Measurements from ENCODE around the gene VEGFB. TPM values are rescaled to one million over a fixed set of nuclear protein-coding genes. Genes with fewer than 3 reads are reported as not detected.

The VEGFB gene
- total RNA-seq, 1 donor from 2014 or later, result 45.2 TPM

- no peak for ATAC-seq
Measured at GRCh38 chr11:64211181-64211872, 23.1 kb upstream of the VEGFB start.

GRCh38 chr11:64216879-64217278, 17.5 kb upstream of the VEGFB start:
- ATAC-seq, result no peak

DNA sequence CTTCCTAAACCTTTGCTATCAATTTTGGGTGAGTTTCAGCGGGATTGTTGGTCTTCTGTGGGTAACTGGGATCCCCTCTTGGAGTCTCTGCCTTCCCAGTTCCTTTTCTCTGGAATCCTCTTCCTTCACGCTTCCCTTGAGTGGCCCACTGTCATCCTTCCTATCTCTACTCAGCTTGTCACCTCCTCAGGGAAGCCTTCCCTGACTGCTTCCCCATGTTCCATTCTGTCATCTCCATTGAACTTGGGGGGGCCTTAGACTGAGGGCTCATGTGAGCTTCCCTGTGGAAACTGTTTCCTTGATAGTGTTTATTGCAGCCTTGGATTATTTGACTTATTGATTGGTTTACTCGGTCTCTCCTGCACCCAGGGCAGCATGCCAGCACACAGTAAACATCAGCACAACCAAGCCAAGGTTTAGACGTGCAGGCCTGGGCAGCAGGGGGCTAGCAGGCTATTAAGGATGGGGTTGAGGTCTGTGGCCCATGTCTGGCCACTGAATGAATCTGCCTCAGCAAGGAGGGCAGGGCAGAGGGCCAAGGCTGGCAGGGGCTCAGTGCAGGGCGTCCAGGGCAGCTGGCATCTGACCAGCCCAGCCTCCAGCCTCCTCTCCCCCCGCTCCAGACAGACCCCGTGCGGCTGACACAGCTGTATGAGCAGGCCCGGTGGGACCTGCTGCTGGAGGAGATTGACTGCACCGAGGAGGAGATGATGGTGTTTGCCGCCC, 15.6 kb upstream of the VEGFB start:
- ATAC-seq, result no peak

DNA sequence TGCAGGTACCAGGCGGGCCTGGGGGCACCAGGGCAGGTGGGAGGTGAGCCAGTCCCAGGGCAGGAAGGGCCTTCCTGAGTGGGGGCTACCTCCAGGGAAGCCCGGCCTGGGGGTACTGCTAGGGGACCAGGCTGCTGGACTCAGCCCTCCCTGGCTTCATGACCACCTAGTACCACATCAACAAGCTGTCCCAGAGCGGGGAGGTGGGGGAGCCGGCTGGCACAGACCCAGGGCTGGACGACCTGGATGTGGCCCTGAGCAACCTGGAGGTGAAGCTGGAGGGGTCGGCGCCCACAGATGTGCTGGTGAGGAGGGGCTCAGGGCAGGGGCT, 15.1 kb upstream of the VEGFB start:
- no peak for ATAC-seq

DNA sequence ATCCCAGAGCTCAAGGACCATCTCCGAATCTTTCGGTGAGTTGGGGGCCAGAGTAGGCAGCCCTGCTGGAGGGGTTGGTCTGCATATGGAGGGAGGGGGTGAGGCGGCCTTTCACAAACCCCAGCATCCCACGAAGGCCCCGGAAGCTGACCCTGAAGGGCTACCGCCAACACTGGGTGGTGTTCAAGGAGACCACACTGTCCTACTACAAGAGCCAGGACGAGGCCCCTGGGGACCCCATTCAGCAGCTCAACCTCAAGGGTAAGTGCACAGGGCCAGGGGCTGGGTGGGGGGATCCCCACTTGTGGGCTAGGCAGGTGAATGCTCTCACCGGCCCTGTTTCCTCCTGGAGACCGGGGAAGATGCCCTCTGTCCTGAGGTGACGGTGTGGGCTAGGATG, 14.6 kb upstream of the VEGFB start:
- no peak for ATAC-seq

DNA sequence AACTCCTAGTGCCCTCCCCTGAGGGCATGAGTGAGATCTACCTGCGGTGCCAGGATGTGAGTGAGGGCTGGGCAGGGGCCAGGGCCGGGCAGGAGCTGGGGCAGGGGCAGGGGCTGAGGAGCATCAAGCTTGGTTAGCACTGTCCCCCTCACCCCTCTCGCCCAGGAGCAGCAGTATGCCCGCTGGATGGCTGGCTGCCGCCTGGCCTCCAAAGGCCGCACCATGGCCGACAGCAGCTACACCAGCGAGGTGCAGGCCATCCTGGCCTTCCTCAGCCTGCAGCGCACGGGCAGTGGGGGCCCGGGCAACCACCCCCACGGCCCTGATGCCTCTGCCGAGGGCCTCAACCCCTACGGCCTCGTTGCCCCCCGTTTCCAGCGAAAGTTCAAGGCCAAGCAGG, 14.1 kb upstream of the VEGFB start:
- ATAC-seq, result no peak

- ATAC-seq, result no peak
Measured at GRCh38 chr11:64220798-64221197, 13.6 kb upstream of the VEGFB start.

DNA sequence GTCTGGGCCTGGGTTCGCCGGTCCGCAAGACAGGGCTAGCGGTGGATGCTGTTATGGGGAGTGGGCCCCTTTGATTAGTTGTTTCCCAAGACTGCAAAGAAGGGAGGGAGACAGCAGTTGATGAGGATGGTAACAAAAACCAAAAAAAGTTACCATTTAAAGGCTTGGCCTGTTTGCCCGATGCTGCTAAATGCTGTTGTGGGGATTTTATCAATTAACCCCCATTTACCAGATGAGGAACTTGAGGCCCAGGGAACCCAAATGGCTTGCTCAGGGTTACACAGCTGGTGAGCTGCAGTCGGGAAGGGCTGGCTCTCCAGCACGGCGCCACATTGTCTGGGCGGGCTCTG, 11.8 kb upstream of the VEGFB start:
- no peak for ATAC-seq

DNA sequence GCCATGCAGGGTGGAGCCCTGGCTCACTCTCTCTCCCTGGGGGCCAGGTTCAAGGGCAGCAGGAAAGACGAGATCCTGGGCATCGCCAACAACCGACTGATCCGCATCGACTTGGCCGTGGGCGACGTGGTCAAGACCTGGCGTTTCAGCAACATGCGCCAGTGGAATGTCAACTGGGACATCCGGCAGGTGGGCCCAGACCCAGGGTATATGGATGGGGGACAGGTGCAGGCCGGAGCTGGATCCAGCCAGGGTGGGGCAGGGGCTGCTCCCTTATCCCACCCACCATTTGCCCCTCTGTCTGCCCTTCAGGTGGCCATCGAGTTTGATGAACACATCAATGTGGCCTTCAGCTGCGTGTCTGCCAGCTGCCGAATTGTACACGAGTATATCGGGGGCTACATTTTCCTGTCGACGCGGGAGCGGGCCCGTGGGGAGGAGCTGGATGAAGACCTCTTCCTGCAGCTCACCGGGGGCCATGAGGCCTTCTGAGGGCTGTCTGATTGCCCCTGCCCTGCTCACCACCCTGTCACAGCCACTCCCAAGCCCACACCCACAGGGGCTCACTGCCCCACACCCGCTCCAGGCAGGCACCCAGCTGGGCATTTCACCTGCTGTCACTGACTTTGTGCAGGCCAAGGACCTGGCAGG, 11.3 kb upstream of the VEGFB start:
- no peak for ATAC-seq

DNA sequence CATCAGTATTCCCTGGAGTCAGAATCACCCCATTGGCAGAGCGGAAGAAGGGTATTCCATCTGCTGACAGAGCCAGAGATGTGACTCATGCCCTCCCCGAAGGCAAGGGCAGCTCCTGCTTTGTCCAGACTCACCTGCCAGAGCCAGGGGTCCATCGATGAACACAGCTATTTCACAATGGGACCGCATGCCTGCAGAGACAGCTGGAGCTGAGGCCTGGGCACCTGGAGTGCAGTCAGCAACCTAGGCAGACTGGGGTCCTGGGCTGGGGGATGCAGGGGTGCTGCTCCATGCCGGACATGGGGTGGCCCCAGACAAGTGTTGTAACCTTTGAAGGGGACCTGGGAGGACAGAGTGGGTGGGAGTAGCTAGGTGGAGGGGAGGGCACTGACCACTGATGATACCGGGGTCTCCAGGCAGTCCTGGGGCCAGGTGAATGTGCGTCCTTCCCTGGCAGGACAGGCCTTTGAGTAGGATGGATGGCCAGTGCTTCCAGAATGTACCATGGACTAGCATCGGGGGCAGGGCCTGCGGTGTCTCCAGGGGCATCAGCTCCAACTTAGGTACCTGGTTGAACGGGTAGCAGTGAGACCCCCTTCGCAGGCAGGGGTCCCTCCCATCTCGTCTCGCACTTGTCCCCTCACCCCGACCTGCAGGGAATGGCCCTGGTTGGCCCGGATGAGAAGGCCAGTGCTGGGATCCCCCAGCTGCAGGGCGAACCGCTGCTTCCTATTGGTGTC, 10.1 kb upstream of the VEGFB start:
- ATAC-seq, result no peak

DNA sequence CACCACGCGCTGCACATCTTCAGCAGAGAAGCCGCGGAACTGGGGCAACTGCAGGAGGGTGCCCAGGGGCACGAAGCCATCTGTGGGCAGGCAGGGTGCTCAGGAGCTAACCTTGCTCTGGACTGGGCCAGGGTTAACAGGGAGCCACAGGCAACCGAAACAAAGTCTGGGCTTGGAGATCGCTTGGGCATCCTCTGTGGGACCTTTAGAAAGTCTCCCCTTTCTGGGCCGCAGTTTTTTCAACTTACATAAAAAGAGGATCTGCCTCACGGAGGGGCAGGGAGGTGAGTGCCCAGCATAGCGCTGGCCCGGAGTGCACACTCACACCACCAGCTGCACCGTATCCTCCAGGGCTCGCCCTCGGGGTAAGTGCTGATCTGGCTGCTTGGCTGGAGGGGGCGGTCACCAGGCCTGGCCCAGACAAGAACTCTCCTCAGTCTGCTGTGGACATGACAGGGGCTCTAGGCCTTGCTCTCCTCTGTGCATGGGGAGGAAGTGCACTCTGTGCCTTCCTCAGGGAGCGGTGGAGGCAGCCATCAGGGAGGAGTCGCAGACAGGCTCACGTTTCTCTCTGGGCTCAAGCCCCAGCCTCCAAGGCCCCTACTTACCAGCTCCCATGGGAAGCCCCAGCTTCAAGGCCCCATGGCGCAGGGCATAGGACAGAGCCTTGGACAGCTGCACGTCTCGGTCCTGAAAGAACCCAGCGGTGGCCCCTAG, 9.3 kb upstream of the VEGFB start:
- ATAC-seq, result peak; percentile 0

GRCh38 chr11:64225608-64226506, 8.5 kb upstream of the VEGFB start, which contains the start of the genes NUDT22 and TRPT1:
Gene NUDT22, plus strand, starts transcription at chr11:64226274. Its CDS starts 379 bp downstream, at chr11:64226653.
Gene TRPT1, minus strand, starts transcription at chr11:64226186. Its CDS starts 326 bp downstream, at chr11:64225860.
- ATAC-seq, result peak; percentile 74

GRCh38 chr11:64226507-64227051, 7.8 kb upstream of the VEGFB start:
- peak; percentile 26 for ATAC-seq

DNA sequence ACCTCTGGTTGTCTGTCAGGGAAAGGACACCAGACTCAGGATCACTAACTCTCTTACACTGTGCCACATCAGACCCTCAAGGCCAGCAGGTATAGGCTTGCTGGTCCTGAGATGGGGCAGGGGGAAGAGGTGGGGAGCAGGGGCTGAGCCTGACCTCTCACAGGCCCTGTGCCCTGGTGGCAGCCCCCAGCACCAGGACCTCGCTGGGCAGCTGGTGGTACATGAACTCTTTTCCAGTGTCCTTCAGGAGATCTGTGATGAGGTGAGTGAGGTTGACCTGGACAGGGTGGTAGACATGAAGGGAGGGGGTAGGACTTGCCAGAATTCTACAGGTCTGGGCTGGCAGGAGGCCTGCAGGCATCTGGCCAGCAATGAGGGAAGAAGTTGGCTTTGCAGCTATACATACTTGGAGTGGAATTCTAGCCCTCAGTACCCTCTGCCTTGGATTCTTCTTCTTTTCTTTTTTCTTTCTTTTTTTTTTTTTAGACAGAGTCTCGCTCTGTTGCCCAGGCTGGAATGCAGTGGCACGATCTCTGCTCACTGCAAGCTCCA, 6.9 kb upstream of the VEGFB start:
- ATAC-seq, result no peak

GRCh38 chr11:64229090-64229743, 5.2 kb upstream of the VEGFB start:
- no peak for ATAC-seq

DNA sequence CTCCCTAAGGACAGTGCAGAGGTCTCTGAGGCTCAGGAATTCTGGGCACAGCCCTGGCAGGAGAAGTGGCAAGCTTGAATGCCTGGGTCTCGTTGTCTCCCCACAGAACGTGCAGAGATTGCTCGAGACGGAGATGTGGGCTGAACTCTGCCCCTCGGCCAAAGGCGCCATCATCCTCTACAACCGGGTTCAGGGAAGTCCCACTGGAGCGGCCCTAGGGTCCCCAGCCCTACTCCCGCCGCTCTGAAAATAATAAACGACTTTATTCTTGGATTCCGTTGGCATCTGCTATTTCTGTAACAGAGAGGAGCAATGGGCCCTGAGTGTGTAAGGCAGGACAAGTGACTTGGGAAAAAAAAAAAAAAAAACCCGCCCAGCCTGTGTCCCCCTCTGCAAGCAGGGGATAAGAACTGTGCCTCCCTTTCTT, 4.6 kb upstream of the VEGFB start:
- ATAC-seq, result no peak

DNA sequence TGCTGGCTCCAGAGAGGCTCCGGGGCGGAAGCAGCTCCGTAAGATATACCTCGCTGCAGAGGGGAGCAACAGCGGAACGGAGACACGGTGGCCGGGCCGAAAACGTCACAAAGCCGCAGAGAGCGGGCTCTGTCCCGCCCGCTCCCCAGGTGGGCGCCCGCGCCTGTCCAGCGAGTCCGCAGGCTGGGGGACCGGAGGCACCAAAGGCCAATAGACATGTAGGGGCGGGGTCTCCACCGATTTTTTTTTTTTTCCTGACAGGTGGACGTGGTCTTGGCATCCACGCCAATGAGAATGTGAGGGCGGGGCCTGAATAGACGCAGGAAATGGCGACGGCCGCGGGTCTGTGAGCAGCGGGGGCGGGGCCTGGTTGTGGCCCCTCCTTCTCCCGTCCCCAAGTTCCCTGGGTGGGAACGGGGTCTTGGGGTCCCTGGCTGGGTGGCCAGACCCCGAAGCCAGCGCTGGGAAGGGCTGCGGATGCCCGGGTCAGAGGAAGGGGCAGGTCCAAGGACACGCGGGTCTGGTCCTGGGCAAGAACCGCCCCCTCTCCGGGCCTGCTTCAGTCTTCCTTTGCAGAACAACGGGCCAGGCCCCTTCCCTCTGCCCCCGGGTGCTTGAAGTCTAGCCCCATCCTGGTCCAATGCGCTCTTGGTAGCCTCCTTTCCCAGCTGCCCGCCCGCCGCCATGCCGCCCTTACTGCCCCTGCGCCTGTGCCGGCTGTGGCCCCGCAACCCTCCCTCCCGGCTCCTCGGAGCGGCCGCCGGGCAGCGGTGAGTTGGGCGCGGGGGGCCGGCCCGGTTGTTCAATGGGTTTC, 4.0 kb upstream of the VEGFB start, which contains the start of gene DNAJC4:
Gene DNAJC4 (plus strand): TSS at position 378 of the 814 bp plus-strand sequence. CDS start 307 bp downstream, at position 685.
- ATAC-seq, result peak; percentile 49

DNA sequence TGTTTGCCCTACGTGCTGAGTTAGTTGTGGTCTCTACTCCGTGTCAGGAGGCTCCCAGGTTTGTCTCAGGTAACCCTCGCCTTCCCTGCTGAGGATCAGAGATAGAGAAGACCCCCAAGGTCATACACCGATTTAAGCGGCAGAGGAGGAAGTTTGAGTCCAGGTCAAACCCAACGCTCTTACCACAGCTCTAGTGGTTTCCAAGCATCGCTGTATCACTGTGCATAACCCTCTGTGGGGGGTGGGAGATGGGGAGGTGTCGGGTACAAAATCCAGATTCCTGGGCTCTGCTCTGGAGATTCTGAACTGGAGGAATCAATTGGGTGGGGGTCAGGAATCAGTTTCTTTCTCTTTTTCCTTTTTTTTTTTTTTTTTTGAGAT, 3.4 kb upstream of the VEGFB start:
- ATAC-seq, result no peak

GRCh38 chr11:64231546-64231945, 2.8 kb upstream of the VEGFB start:
- no peak for ATAC-seq
